Type B pancreatic cell (in vitro differentiated cells): ENCODE measurements around the gene GJB3. TPM values are rescaled to one million over a fixed set of nuclear protein-coding genes. Genes with fewer than 3 reads are reported as not detected.

Experiments used
- DNase-seq: peaks from one replicate; pipeline ENCODE4 v3.0.0; 2021; ENCODE audit warnings: mixed read lengths; ENCODE audit not compliant: unreplicated experiment; ENCODE audit errors: extremely low spot score
- H3K27ac Mint-ChIP-seq: 2 replicates; pipeline ENCODE4 v1.8.0; 2021; ENCODE audit warnings: mild to moderate bottlenecking, mixed read lengths
- H3K27me3 Mint-ChIP-seq: 2 replicates; pipeline ENCODE4 v1.8.0; 2021; ENCODE audit warnings: mixed read lengths
- H3K36me3 Mint-ChIP-seq: 2 replicates; pipeline ENCODE4 v1.8.0; 2021; ENCODE audit warnings: mixed read lengths
- H3K4me1 Mint-ChIP-seq: one replicate; pipeline ENCODE4 v1.8.0; 2021; ENCODE audit warnings: mixed read lengths; ENCODE audit not compliant: unreplicated experiment
- H3K4me3 Mint-ChIP-seq: 2 replicates; pipeline ENCODE4 v1.8.0; 2021; ENCODE audit warnings: mild to moderate bottlenecking, mixed read lengths
- H3K9me3 Mint-ChIP-seq: 2 replicates; pipeline ENCODE4 v1.8.0; 2021; ENCODE audit warnings: mixed read lengths
- total RNA-seq: library from RNA; stranded (reverse); gene quantifications from 2 replicates; pipeline ENCODE4 v1.2.1, GENCODE V29; 2021; ENCODE audit warnings: low replicate concordance
- TF ChIP-seq, protein P1 (sequence below): fragments of 200-600 bp; sonication (generic); conservative IDR thresholded peaks from 2 replicates; pipeline ENCODE4 v1.5.0; 2021; ENCODE audit warnings: antibody characterized with exemption, mild to moderate bottlenecking

The GJB3 gene
- total RNA-seq, 1 donor from 2014 or later: 6.5 TPM

DNA sequence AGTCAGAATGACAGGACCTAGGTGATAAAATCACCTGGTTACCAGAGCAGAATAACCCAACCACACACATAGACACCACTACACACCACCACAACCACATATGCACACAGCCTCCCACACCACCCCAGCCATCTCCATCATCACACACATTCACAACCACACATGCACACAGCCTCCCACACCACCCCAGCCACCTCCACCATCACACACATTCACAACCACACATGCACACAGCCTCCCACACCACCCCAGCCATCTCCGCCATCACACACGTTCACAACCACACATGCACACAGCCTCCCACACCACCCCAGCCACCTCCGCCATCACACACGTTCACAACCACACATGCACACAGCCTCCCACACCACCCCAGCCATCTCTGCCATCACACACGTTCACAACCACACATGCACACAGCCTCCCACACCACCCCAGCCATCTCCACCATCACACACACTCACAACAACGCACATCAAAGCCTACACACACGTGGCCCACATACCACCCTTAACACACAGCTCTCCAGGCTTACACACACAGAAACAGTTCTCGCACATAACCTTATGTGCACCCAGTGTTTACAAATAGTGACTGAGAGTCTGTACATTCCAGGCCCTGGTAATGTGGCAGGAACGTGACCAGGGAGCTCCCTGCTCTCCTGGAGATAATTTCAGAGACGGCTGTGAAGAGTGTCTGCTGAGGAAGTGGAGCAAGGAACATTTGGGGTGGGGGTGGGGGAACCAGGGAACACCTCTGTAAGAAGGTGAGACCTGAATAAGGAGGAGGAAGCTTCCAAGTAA lies 3.3 kb upstream of the GJB3 start:
- no peaks in the 10 kb centered on the region for H3K36me3 Mint-ChIP-seq
- peaks cover 43% of the 10 kb centered on the region for H3K27me3 Mint-ChIP-seq
- no peak for DNase-seq
- no peak overlapping the region for H3K27ac Mint-ChIP-seq
- H3K9me3 Mint-ChIP-seq: no peaks in the 10 kb centered on the region
- no peaks in the 10 kb centered on the region for H3K4me1 Mint-ChIP-seq
- TF ChIP-seq, protein P1, sequence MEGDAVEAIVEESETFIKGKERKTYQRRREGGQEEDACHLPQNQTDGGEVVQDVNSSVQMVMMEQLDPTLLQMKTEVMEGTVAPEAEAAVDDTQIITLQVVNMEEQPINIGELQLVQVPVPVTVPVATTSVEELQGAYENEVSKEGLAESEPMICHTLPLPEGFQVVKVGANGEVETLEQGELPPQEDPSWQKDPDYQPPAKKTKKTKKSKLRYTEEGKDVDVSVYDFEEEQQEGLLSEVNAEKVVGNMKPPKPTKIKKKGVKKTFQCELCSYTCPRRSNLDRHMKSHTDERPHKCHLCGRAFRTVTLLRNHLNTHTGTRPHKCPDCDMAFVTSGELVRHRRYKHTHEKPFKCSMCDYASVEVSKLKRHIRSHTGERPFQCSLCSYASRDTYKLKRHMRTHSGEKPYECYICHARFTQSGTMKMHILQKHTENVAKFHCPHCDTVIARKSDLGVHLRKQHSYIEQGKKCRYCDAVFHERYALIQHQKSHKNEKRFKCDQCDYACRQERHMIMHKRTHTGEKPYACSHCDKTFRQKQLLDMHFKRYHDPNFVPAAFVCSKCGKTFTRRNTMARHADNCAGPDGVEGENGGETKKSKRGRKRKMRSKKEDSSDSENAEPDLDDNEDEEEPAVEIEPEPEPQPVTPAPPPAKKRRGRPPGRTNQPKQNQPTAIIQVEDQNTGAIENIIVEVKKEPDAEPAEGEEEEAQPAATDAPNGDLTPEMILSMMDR: no peak
- no peak overlapping the region for H3K4me3 Mint-ChIP-seq

DNA sequence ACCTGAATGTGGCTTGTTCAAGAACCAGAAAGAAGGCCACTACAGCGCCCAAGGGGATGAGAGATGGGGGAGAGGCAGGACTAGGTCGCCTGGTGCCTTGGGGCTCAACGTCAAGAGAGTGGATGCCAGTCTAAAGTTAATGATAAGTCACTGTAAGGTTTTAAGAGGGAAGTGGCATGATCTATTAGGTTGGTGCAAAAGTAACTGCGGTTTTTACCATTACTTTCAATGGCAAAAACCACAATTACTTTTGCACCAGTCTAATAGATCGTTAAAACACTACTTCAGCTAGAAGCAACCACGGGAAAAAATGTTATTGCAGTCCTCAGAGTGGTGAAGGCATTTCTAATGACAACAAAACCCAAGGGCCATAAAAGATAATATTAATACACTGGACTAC lies 2.6 kb upstream of the GJB3 start:
- no peaks in the 10 kb centered on the region for H3K4me1 Mint-ChIP-seq

DNA sequence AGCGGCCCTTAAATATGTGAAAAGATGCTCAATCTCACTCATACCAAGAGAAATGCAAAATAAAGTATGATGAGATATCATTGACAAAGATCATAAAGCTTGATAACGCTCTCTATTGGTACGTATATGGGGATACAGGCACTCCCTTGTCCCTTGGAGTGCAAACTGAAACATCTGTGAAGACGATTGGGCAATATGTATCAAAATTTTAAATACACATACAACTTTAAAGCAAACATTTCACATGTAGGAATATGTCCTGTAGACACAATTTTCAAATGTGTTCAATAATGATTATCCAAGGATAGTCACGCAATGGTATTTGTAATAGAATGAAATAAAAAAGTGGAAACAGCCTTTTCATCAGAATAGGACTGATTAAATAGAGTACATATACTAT lies 2.0 kb upstream of the GJB3 start:
- H3K27me3 Mint-ChIP-seq: peaks cover 55% of the 10 kb centered on the region
- H3K4me1 Mint-ChIP-seq: no peaks in the 10 kb centered on the region

More for the DNA sequence above, 2.6 kb upstream of the GJB3 start:
- TF ChIP-seq, protein P1: no peak
- no peak for DNase-seq
- peaks cover 50% of the 10 kb centered on the region for H3K27me3 Mint-ChIP-seq
- no peaks in the 10 kb centered on the region for H3K9me3 Mint-ChIP-seq
- H3K27ac Mint-ChIP-seq: no peak overlapping the region
- H3K4me3 Mint-ChIP-seq: no peak overlapping the region
- H3K36me3 Mint-ChIP-seq: no peaks in the 10 kb centered on the region

DNA sequence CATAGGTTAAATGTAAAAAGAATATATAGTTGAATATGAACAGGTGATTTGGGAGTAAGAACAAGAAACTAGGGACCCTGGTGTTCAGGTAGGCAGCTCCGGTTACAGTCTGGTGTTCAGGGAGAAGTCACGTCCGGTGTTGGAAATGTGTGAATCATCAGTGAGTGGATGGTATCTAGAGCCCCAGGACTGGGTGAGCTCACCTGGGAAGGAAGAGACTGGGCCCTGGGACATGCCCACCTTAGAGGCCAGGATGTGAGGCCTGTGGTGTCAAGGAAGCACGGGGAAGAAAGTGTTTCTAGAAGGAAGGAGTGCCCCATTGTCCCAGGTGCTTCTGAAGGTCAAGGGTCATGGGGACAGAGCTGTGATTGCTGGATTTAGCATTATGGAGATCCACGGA lies 1.5 kb upstream of the GJB3 start:
- no peaks in the 10 kb centered on the region for H3K9me3 Mint-ChIP-seq
- H3K27me3 Mint-ChIP-seq: peaks cover 60% of the 10 kb centered on the region
- no peaks in the 10 kb centered on the region for H3K4me1 Mint-ChIP-seq
- no peaks in the 10 kb centered on the region for H3K36me3 Mint-ChIP-seq
- DNase-seq: no peak
- TF ChIP-seq, protein P1: no peak
- peak overlapping the region; percentile 70 for H3K27ac Mint-ChIP-seq
- peak overlapping the region; percentile 64 for H3K4me3 Mint-ChIP-seq

More for the DNA sequence above, 2.0 kb upstream of the GJB3 start:
- no peak for DNase-seq
- TF ChIP-seq, protein P1: no peak
- Mint-ChIP-seq H3K9me3 (no peaks in the 10 kb centered on the region), H3K4me3 (peak overlapping the region; percentile 64), H3K36me3 (no peaks in the 10 kb centered on the region), H3K27ac (no peak overlapping the region)

DNA sequence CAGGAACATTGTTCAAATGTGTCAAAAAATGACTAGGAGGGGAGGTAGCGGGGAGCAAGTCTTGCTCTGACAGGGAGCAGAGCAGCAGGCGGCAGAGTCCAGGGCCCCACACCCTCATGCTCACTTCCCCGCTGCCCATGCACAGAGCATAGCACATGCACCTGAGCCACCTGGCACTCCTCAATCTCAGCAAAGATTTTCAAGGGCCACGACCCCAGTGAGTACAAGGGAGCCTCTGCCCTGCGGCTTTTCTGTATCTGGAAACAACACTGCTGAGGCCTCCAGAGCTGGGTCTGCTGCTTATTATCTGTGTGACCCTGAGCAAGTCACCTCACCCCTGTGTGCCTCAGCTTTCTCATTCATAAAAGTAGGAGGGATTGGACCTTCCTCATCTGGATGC lies 1.1 kb upstream of the GJB3 start:
- peaks cover 64% of the 10 kb centered on the region for H3K27me3 Mint-ChIP-seq
- no peak overlapping the region for H3K27ac Mint-ChIP-seq
- no peaks in the 10 kb centered on the region for H3K9me3 Mint-ChIP-seq
- peak overlapping the region; percentile 64 for H3K4me3 Mint-ChIP-seq
- no peaks in the 10 kb centered on the region for H3K4me1 Mint-ChIP-seq
- TF ChIP-seq, protein P1: no peak
- H3K36me3 Mint-ChIP-seq: no peaks in the 10 kb centered on the region
- no peak for DNase-seq
